Calu3 (cell line): ENCODE data around the gene CYSTM1. TPM values are rescaled to one million over a fixed set of nuclear protein-coding genes. Genes with fewer than 3 reads are reported as not detected.

ENCODE experiments used
- BruUV-seq: library from RNA; stranded (reverse); fragments of 400-500 nt; replicated peaks from 2 replicates; lab custom pipeline; 2021; lab: Mats Ljungman, UMichigan
- CTCF ChIA-PET: fragments of 300-600 bp; sonication (Branson Sonifier 250); formaldehyde crosslinking; loops from one replicate; lab custom pipeline; 2022; ENCODE audit warnings: antibody characterized with exemption; lab: Charles Lee
- DNase-seq: peaks from one replicate; pipeline ENCODE4 v3.0.0; 2022
- H3K27ac Mint-ChIP-seq: one replicate; pipeline ENCODE4 v1.8.0; 2022; ENCODE audit warnings: mixed read lengths; ENCODE audit not compliant: unreplicated experiment
- H3K27me3 Mint-ChIP-seq: one replicate; pipeline ENCODE4 v1.8.0; 2022; ENCODE audit warnings: mixed read lengths; ENCODE audit not compliant: unreplicated experiment
- H3K36me3 Mint-ChIP-seq: one replicate; pipeline ENCODE4 v1.8.0; 2022; ENCODE audit warnings: mild to moderate bottlenecking, moderate library complexity, mixed read lengths; ENCODE audit not compliant: insufficient read depth, unreplicated experiment
- H3K4me1 Mint-ChIP-seq: one replicate; pipeline ENCODE4 v1.8.0; 2022; ENCODE audit warnings: mild to moderate bottlenecking, low read depth, mixed read lengths; ENCODE audit not compliant: unreplicated experiment
- H3K4me3 Mint-ChIP-seq: one replicate; pipeline ENCODE4 v1.8.0; 2022; ENCODE audit warnings: mild to moderate bottlenecking, low read depth, moderate library complexity, mixed read lengths; ENCODE audit not compliant: unreplicated experiment
- H3K9me3 Mint-ChIP-seq: one replicate; pipeline ENCODE4 v1.8.0; 2022; ENCODE audit warnings: low read depth, mixed read lengths; ENCODE audit not compliant: unreplicated experiment
- intact Hi-C: fragments of 100-400 bp; cut with micrococcal nuclease; formaldehyde crosslinking; loops from one replicate; pipeline ENCODE4 v1.10.0; 2022; ENCODE audit not compliant: unreplicated experiment
- total RNA-seq: library from RNA; stranded (reverse); gene quantifications from 2 replicates; pipeline ENCODE4 v1.2.3, GENCODE V29; 2022
- TF ChIP-seq, protein P1 (sequence below): fragments of 200-600 bp; IDR thresholded peaks from one replicate; pipeline ENCODE4 v1.8.0; 2022; ENCODE audit warnings: antibody characterized with exemption; ENCODE audit not compliant: unreplicated experiment

CYSTM1 gene
- total RNA-seq, 1 experiment from 2014 or later: 198 TPM

DNA sequence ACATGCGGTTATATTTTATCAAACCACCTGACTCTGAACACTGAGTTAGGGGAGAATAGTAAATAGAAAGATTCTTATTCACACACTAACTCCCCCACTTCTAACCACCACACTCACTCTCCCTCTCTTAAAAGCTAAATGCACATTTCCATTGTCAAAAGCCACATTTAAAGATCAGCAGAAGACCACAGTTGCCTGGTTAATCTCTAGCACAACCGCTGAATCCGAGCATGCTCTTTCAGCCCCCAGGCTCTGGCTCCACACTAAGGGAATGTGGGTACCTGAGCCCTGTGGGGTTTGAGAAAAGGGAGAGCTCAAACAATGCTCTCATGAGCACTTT is 92.2 kb downstream of the CYSTM1 start:
- peaks cover 34% of the 10 kb centered on the region for H3K4me1 Mint-ChIP-seq
- CTCF ChIA-PET: no interaction called here
- no peaks in the 10 kb centered on the region for H3K9me3 Mint-ChIP-seq
- no peak overlapping the region for H3K4me3 Mint-ChIP-seq
- H3K27ac Mint-ChIP-seq: no peak overlapping the region
- no peaks in the 10 kb centered on the region for H3K27me3 Mint-ChIP-seq
- TF ChIP-seq, protein P1, sequence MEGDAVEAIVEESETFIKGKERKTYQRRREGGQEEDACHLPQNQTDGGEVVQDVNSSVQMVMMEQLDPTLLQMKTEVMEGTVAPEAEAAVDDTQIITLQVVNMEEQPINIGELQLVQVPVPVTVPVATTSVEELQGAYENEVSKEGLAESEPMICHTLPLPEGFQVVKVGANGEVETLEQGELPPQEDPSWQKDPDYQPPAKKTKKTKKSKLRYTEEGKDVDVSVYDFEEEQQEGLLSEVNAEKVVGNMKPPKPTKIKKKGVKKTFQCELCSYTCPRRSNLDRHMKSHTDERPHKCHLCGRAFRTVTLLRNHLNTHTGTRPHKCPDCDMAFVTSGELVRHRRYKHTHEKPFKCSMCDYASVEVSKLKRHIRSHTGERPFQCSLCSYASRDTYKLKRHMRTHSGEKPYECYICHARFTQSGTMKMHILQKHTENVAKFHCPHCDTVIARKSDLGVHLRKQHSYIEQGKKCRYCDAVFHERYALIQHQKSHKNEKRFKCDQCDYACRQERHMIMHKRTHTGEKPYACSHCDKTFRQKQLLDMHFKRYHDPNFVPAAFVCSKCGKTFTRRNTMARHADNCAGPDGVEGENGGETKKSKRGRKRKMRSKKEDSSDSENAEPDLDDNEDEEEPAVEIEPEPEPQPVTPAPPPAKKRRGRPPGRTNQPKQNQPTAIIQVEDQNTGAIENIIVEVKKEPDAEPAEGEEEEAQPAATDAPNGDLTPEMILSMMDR: no peak
- BruUV-seq: no TSS peak
- no peak for DNase-seq
- intact Hi-C loops: no loop called here
- H3K36me3 Mint-ChIP-seq: peaks cover 20% of the 10 kb centered on the region

DNA sequence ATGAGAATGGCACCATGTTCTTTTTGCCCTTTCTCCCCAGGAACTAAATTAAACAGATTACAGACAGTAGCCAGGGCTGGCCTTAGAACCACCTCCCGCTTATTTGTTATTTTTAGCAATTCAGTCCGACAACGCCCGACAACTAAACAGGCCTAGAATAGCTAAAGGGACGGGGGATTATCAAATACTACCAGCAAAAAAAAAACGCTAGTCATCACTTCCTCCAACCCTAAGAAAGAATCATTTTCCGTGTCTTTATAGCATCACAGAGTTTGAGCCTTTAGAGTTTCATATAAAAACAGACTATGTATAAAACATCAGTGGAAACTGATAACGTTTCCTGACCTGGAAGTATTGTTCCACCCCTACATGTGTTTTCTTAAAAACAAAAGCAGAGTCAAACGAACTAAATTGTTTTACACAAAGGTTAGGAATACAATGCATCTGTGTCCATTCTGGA is 92.6 kb downstream of the CYSTM1 start:
- Mint-ChIP-seq H3K4me1 (peaks cover 30% of the 10 kb centered on the region), H3K27ac (no peak overlapping the region), H3K4me3 (no peak overlapping the region), H3K27me3 (no peaks in the 10 kb centered on the region), H3K9me3 (no peaks in the 10 kb centered on the region), H3K36me3 (peaks cover 21% of the 10 kb centered on the region)
- CTCF ChIA-PET: interaction anchor here (0.5 to 1.2 kb wide), 2 partner anchors 18 to 78 kb away, joined by 3 read pairs; partner anchors contain the start of gene HBEGF
- no TSS peak for BruUV-seq
- intact Hi-C loops: no loop called here
- TF ChIP-seq, protein P1: no peak
- DNase-seq: no peak

DNA sequence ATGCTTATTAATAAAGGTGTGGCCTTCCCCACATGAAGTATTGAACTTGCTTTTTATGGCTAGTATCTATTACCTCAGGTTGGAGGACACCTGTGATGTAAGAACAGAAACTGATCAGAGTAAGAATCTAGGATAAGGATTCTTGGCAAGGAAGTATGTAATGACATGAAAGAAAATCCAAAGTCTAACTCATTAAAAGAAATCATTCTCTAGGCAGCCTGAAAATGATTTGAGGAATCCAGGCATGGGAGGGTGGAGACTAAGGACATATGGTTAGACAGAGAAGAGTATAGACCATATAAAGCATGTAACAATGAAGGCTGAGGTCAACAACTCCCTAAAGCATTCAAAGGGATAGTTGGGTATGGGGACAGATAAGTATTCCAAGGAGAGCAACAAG is 95.0 kb downstream of the CYSTM1 start:
- Mint-ChIP-seq H3K4me3 (no peak overlapping the region), H3K27ac (no peak overlapping the region), H3K4me1 (peaks cover 27% of the 10 kb centered on the region), H3K27me3 (no peaks in the 10 kb centered on the region), H3K9me3 (no peaks in the 10 kb centered on the region), H3K36me3 (peaks cover 13% of the 10 kb centered on the region)
- no TSS peak for BruUV-seq
- intact Hi-C loops: no loop called here
- CTCF ChIA-PET: no interaction called here
- TF ChIP-seq, protein P1: no peak
- DNase-seq: no peak

DNA sequence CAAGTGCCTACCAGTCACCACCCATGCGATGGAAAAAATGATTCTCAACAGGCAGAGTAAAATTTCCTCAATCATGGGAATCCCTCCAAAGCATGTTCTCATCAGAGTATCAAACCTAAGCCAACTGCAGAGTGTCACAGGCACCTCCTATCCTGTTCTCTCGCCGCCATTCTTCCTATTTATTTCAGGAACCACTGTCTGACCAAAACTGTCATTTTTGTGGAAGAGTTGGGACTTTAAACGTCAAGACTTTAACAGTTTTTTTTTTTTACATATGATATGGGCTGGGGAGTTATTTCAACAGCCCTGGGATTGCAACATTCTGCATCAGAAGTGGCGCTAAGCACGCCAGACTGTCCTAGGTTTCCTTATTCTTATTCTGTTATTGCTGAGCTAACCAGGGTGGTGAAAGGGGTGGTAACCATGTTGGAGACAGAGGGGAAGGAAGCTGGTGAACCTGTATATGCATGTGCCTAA is 98.5 kb downstream of the CYSTM1 start:
- Mint-ChIP-seq H3K36me3 (peaks cover 20% of the 10 kb centered on the region), H3K27me3 (no peaks in the 10 kb centered on the region), H3K4me1 (peaks cover 18% of the 10 kb centered on the region), H3K4me3 (no peak overlapping the region), H3K9me3 (no peaks in the 10 kb centered on the region), H3K27ac (no peak overlapping the region)
- intact Hi-C loops: no loop called here
- no TSS peak for BruUV-seq
- CTCF ChIA-PET: interaction anchor here (0.7 to 1.0 kb wide), 2 partner anchors 73 to 111 kb away, joined by 3 to 5 read pairs; partner anchors contain the start of gene HBEGF
- DNase-seq: no peak
- TF ChIP-seq, protein P1: no peak
